GM18858 (cell line): ENCODE data around the gene KRT17.
"Not testable (repeated sequence)": the region's sequence is repeated elsewhere in the genome, so short reads cannot be mapped to it uniquely, and the experiment has no call there.

Experiments
- ATAC-seq: cut with Tn5 transposase; IDR thresholded peaks from one replicate; pipeline ENCODE4 v1.9.1; 2021; ENCODE audit not compliant: unreplicated experiment

KRT17 gene

GRCh38 chr17:41621435-41621817 is 2.9 kb downstream of the KRT17 start:
- ATAC-seq = not testable (repeated sequence)

GRCh38 chr17:41620583-41621434 is 3.6 kb downstream of the KRT17 start:
- no peak for ATAC-seq

- not testable (repeated sequence) for ATAC-seq
Observed at GRCh38 chr17:41619927-41620582, 4.3 kb downstream of the KRT17 start.

- ATAC-seq = no peak
Observed at GRCh38 chr17:41619036-41619926, 5.1 kb downstream of the KRT17 start.

GRCh38 chr17:41618341-41619035 is 5.9 kb downstream of the KRT17 start:
- ATAC-seq = no peak

GRCh38 chr17:41617698-41618097 is 6.7 kb downstream of the KRT17 start:
- no peak for ATAC-seq

GRCh38 chr17:41617136-41617535 is 7.2 kb downstream of the KRT17 start:
- ATAC-seq = no peak

GRCh38 chr17:41616486-41616885 is 7.9 kb downstream of the KRT17 start:
- ATAC-seq = not testable (repeated sequence)

GRCh38 chr17:41615454-41615853 is 8.9 kb downstream of the KRT17 start:
- no peak for ATAC-seq

GRCh38 chr17:41614767-41615166 is 9.6 kb downstream of the KRT17 start:
- not testable (repeated sequence) for ATAC-seq

GRCh38 chr17:41614098-41614497 is 10.3 kb downstream of the KRT17 start:
- ATAC-seq = no peak

GRCh38 chr17:41613277-41614082 is 10.9 kb downstream of the KRT17 start:
- ATAC-seq = no peak

GRCh38 chr17:41612376-41613160 is 11.8 kb downstream of the KRT17 start, which contains the start of gene KRT16:
TSS of gene KRT16 (minus strand) at chr17:41612767. CDS start at chr17:41612688, 79 bp downstream.
- not testable (repeated sequence) for ATAC-seq

GRCh38 chr17:41610965-41611640 is 13.3 kb downstream of the KRT17 start:
- no peak for ATAC-seq

GRCh38 chr17:41610061-41610517 is 14.3 kb downstream of the KRT17 start:
- not testable (repeated sequence) for ATAC-seq

- not testable (repeated sequence) for ATAC-seq
Observed at GRCh38 chr17:41606930-41607329, 17.4 kb downstream of the KRT17 start.

GRCh38 chr17:41602524-41602923 is 21.9 kb downstream of the KRT17 start:
- no peak for ATAC-seq

GRCh38 chr17:41600318-41600717 is 24.1 kb downstream of the KRT17 start:
- no peak for ATAC-seq
